A673 (cell line): Measurements from ENCODE around the gene MOG. TPM values are rescaled to one million over a fixed set of nuclear protein-coding genes. Genes with fewer than 3 reads are reported as not detected.

Experiments used
- BruUV-seq: library from RNA; stranded (reverse); fragments of 400-500 nt; replicated peaks from 2 replicates; lab custom pipeline; 2021; lab: Mats Ljungman, UMichigan
- CTCF ChIA-PET: fragments of 300-600 bp; sonication (Branson Sonifier 250); formaldehyde crosslinking; loops from one replicate; lab custom pipeline; 2022; ENCODE audit warnings: antibody characterized with exemption; lab: Charles Lee
- POLR2A ChIA-PET: fragments of 300-600 bp; sonication (Branson Sonifier 250); formaldehyde crosslinking; loops from one replicate; lab custom pipeline; 2022; ENCODE audit warnings: antibody characterized with exemption; ENCODE audit not compliant: low non-redundant PET; lab: Charles Lee
- DNase-seq: peaks from one replicate; pipeline ENCODE4 v3.0.0-alpha.2; 2015; ENCODE audit warnings: low spot score
- H3K27ac ChIP-seq: fragments of 200-600 bp; sonication (generic); 2 replicates; pipeline ENCODE4 v1.5.1; 2016; ENCODE audit warnings: mixed run types, low read depth, mild to moderate bottlenecking, mixed read lengths, antibody characterized with exemption, low read length; ENCODE audit not compliant: poor library complexity, severe bottlenecking
- H3K27me3 ChIP-seq: fragments of 200-600 bp; sonication (generic); replicated peaks from 2 replicates; pipeline ENCODE4 v1.6.1; 2017; ENCODE audit warnings: mixed run types, low read depth, mild to moderate bottlenecking, mixed read lengths, antibody characterized with exemption, low read length; ENCODE audit not compliant: insufficient read depth, poor library complexity
- H3K36me3 ChIP-seq: fragments of 200-600 bp; sonication (generic); 2 replicates; pipeline ENCODE4 v1.6.1; 2016; ENCODE audit warnings: mixed run types, mild to moderate bottlenecking, mixed read lengths, antibody characterized with exemption, low read length; ENCODE audit not compliant: insufficient read depth, poor library complexity, severe bottlenecking
- H3K4me1 ChIP-seq: fragments of 200-600 bp; sonication (generic); 2 replicates; pipeline ENCODE4 v1.6.1; 2017; ENCODE audit warnings: mixed run types, mild to moderate bottlenecking, mixed read lengths, antibody characterized with exemption, low read length; ENCODE audit not compliant: insufficient read depth, poor library complexity, severe bottlenecking
- H3K4me3 ChIP-seq: fragments of 200-600 bp; sonication (generic); 2 replicates; pipeline ENCODE4 v1.5.1; 2016; ENCODE audit warnings: low read depth, mixed run types, mild to moderate bottlenecking, mixed read lengths, low read length; ENCODE audit not compliant: poor library complexity, severe bottlenecking
- H3K9me3 ChIP-seq: fragments of 200-600 bp; sonication (generic); 2 replicates; pipeline ENCODE4 v1.6.1; 2016; ENCODE audit warnings: mixed run types, low read depth, mild to moderate bottlenecking, mixed read lengths, antibody characterized with exemption, low read length; ENCODE audit not compliant: poor library complexity, severe bottlenecking
- EZH2 ChIP-seq: fragments of 200-600 bp; sonication (generic); IDR thresholded peaks from 2 replicates; pipeline ENCODE4 v1.6.1; 2017; ENCODE audit warnings: borderline replicate concordance, low read depth, mild to moderate bottlenecking, mixed read lengths, antibody characterized with exemption, low read length; ENCODE audit not compliant: poor library complexity, severe bottlenecking
- intact Hi-C: fragments of 100-400 bp; cut with micrococcal nuclease; formaldehyde crosslinking; loops from one replicate; pipeline ENCODE4 v1.10.0; 2022; ENCODE audit not compliant: unreplicated experiment
- total RNA-seq: library from RNA; stranded (reverse); gene quantifications from 2 replicates; pipeline ENCODE4 v1.2.3, GENCODE V29; 2021
- TF ChIP-seq, protein P1 (sequence below): fragments of 300-800, 200-600 bp; sonication (generic); conservative IDR thresholded peaks from 2 replicates; pipeline ENCODE4 v1.5.1; 2017; ENCODE audit warnings: low read depth, mild to moderate bottlenecking, antibody characterized with exemption, low read length, moderate library complexity, mixed read lengths

The MOG gene
- total RNA-seq, 1 experiment from 2014 or later: not detected

DNA sequence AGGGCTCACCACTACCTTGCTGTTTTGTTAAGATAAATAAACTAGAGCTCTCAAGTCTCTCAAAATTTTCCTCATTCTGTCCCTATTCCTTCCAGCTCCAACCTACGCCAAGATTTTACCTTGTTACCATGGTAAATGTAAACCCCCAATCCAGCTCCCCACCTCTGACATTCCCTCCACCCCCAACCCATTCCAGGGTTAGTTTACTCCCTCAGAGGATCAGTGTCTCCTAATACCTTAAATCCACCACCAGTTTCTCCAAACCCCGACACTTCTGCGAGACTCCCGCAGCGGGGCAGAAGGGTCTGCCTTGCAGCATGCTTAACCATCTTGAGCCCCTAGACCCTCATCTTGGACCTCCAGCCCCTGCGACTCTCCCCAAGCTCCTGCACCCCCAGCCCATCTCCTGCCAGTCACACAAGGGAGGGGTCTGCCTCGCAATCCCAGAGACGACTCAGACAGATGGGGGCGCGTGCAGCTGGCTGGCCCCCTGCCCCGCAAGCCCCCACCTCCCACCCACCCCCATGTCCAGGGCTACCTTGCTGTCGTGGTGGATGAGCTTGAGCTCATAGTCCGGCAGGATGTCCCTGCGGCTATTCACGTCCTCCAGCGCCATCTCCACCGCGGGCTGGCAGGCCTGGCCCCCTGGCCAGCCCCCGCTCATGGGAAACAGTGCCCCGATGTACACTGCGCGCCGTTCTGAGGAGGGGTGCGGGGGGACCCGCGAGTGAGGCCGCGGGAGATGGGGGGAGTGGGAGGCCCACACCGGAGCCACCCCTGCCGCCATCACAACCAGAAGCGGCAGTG, 29.7 kb upstream of the MOG start:
- peak overlapping the region; percentile 87 for H3K27ac ChIP-seq
- peaks cover 58% of the 10 kb centered on the region for H3K4me1 ChIP-seq
- ChIA-PET CTCF (interaction anchor here (0.6 to 1.6 kb wide), 2 partner anchors 13 to 26 kb away, joined by 6 to 7 read pairs; no protein-coding TSS in a partner anchor), POLR2A (interaction anchor here (0.6 kb wide), 1 partner anchor 97 kb away, joined by 3 read pairs; no protein-coding TSS in a partner anchor)
- no peak for TF ChIP-seq EZH2
- TF ChIP-seq, protein P1, sequence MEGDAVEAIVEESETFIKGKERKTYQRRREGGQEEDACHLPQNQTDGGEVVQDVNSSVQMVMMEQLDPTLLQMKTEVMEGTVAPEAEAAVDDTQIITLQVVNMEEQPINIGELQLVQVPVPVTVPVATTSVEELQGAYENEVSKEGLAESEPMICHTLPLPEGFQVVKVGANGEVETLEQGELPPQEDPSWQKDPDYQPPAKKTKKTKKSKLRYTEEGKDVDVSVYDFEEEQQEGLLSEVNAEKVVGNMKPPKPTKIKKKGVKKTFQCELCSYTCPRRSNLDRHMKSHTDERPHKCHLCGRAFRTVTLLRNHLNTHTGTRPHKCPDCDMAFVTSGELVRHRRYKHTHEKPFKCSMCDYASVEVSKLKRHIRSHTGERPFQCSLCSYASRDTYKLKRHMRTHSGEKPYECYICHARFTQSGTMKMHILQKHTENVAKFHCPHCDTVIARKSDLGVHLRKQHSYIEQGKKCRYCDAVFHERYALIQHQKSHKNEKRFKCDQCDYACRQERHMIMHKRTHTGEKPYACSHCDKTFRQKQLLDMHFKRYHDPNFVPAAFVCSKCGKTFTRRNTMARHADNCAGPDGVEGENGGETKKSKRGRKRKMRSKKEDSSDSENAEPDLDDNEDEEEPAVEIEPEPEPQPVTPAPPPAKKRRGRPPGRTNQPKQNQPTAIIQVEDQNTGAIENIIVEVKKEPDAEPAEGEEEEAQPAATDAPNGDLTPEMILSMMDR: no peak
- no peak for DNase-seq
- H3K36me3 ChIP-seq: peaks cover 20% of the 10 kb centered on the region
- no TSS peak for BruUV-seq
- intact Hi-C loops: no loop called here
- H3K4me3 ChIP-seq: peak overlapping the region; percentile 90
- H3K27me3 ChIP-seq: no peaks in the 10 kb centered on the region
- no peaks in the 10 kb centered on the region for H3K9me3 ChIP-seq

- Histone ChIP-seq H3K4me1 (peaks cover 58% of the 10 kb centered on the region), H3K9me3 (no peaks in the 10 kb centered on the region), H3K27me3 (no peaks in the 10 kb centered on the region), H3K36me3 (peaks cover 13% of the 10 kb centered on the region), H3K4me3 (peak overlapping the region; percentile 90), H3K27ac (peak overlapping the region; percentile 87)
- ChIA-PET POLR2A (interaction anchor here (0.5 to 0.6 kb wide), 3 partner anchors 22 to 877 kb away, joined by 3 to 4 read pairs (median 4); no protein-coding TSS in a partner anchor), CTCF (interaction anchor here (0.6 to 1.6 kb wide), 3 partner anchors 12 to 26 kb away, joined by 6 to 8 read pairs (median 7); no protein-coding TSS in a partner anchor)
- BruUV-seq: no TSS peak
- peak; percentile 95 for DNase-seq
- TF ChIP-seq, protein P1: no peak
- no peak for TF ChIP-seq EZH2
- intact Hi-C loops: no loop called here
These were observed 29.0 kb upstream of the MOG start for GRCh38 chr6:29627755-29628418.
